GM10266 (cell line): ENCODE data around the gene GRPEL1.

Experiments used
- DNase-seq: peaks from one replicate; pipeline ENCODE4 v3.0.0; 2012; ENCODE audit errors: extremely low spot score
- TF ChIP-seq, protein P1 (sequence below): IDR thresholded peaks from 2 replicates; pipeline ENCODE4 v1.5.1; 2012; ENCODE audit warnings: mild to moderate bottlenecking, low read depth; ENCODE audit not compliant: control insufficient read depth, insufficient read depth; ENCODE audit errors: missing control alignments

GRPEL1 gene

DNA sequence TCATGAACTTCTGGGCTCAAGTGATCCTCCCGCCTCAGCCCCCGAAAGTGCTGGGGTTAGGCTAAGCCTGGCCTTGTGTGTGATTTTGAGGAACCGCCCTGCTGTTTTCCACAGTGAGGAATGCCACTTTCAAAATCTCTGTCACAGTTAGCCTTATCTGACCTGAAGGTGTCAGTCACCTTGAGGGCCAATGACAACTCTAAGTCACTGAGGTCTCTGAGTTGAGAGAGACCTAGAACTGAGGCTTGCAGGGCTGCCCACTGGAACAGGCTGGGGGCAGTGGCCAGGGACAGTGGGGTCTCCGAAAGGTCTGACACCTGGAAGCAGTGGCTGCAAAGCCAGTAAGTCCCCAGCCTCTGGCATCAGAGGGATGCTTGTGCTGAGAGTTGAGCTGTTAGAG lies 18.6 kb downstream of the GRPEL1 start:
- TF ChIP-seq, protein P1, sequence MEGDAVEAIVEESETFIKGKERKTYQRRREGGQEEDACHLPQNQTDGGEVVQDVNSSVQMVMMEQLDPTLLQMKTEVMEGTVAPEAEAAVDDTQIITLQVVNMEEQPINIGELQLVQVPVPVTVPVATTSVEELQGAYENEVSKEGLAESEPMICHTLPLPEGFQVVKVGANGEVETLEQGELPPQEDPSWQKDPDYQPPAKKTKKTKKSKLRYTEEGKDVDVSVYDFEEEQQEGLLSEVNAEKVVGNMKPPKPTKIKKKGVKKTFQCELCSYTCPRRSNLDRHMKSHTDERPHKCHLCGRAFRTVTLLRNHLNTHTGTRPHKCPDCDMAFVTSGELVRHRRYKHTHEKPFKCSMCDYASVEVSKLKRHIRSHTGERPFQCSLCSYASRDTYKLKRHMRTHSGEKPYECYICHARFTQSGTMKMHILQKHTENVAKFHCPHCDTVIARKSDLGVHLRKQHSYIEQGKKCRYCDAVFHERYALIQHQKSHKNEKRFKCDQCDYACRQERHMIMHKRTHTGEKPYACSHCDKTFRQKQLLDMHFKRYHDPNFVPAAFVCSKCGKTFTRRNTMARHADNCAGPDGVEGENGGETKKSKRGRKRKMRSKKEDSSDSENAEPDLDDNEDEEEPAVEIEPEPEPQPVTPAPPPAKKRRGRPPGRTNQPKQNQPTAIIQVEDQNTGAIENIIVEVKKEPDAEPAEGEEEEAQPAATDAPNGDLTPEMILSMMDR = no peak
- DNase-seq = no peak

DNA sequence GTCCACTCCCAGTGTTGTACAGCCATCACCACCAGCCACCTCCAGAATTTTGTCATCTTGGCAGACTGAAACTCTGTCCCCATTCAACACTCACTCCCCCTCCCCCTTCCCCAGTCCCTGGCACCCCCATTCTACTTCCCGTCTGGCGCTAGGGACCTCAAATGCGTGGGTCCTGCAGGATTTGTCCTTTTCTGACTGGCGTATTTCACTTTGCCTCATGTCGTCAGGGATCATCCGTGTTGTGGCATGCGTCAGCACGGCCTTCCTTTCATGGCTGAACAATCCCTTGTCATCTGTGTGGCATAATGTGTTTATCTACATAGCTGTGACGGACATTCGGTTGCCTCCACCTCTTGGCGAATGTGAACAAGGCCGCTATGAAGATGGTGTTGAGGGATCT lies 19.2 kb downstream of the GRPEL1 start:
- DNase-seq = no peak
- TF ChIP-seq, protein P1 = no peak

- TF ChIP-seq, protein P1 = no peak
- DNase-seq = no peak
These were observed 20.9 kb downstream of the GRPEL1 start for GRCh38 chr4:7046971-7047370.

DNA sequence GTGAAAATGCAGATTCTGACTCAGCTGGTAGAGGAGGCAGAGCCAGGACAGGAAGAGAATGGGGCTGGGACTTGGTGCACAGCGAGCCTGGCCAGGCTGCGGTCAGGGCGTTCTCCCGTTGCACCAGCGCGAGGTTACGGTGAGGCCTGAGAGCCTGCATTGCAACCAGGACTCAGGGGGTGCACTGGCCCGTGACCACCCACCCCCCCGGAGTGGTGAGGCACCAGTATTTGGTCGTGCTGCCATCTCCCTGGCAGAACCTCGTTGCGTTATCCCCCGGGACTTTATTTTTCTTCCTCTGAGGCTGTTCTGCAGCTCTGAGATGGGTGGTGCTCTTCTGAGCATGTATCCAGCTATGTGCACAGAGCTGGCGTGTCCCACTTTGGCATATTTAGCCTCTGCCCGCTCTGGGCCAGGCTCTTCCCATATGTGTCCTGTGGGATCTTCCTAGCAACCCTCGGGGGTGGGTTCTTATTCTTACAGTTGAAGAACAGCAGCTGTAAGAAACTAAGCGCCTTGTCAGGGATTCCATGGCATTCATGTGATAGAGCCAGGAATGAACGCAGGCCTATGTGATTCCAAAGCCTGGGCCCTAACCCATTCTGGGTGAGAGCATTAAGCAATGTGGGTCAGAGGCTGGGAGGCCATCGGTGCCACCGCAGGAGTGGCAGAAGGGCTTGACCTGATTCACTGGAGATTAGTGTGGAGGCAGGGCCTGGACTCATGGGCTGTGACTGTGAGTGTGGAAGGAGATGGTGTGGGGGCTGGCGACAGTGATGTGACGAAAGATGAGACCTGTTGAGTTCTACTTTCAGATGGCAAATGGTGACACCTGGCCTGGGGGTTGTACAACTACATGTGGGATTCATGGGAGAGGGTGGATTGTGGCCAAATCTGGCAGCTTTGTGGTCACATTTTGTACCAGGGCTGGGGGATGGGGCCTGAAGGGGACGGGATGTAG lies 21.6 kb downstream of the GRPEL1 start:
- DNase-seq = peak; percentile 40
- TF ChIP-seq, protein P1 = no peak

DNA sequence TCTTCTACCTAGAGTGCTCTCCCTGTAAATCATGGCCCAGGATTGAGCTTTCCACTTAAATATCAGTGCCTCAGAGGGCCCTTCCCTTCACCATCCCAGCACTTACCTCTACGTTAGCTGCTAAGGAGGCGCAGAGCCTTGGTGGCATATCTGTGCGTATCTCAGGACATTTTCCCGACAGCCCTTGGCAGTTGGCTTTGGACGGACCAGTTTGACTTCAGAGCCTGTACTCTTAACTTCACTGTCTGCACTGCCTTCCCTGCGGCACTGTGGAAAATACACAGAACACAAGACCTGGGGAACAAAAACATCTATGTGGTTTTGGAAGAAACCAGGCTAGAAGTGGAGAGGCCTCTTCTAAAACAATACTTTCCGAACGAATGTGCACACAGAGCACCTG lies 22.3 kb downstream of the GRPEL1 start:
- TF ChIP-seq, protein P1 = no peak
- DNase-seq = no peak

DNA sequence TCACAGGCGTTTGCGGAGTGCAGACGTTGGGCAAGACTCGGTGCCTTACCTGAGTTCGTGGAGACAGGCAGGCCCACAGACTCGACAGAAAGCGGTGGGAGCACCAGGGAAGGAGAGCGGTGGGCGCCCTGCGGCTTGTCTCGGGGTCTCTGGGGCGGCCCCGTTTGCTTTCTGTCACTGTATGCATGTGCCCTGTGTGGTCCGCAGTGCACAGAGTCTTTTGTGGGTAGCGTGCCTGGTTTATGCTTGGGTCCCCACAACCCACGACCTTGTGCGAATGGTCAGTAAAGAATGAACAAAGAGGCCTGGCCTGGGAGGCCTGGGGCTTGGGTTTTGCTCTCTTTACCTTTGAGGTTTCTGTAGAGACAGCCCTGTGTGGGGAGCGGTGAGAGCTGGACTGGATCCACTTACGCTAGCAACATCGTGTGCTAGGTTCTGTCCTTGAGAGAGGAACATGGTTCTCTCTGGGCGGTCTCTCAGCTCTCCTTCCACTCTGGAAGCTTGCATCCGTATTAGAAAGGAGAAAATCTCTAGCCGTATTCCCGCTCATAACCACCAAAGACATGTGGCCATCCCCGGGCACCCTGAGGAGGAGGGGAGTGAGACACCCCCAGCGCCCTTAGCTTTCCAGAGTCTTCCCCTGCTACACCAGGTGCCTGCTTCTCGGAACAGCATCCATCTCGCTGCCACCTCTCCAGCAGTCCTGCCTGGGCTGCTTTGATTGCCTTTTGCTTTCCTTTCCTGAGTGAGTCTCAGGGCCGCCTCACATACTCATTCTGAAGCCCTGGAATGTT lies 23.5 kb downstream of the GRPEL1 start:
- TF ChIP-seq, protein P1 = no peak
- no peak for DNase-seq
